GM19023 (cell line): ENCODE results near the gene DOK5.

ENCODE experiments used
- ATAC-seq: cut with Tn5 transposase; IDR thresholded peaks from one replicate; pipeline ENCODE4 v1.9.1; 2021; ENCODE audit warnings: mild to moderate bottlenecking, moderate library complexity; ENCODE audit not compliant: unreplicated experiment

The DOK5 gene

GRCh38 chr20:54606380-54606779 lies 131.0 kb downstream of the DOK5 start:
- peak; percentile 58 for ATAC-seq

- ATAC-seq = no peak
Measured at GRCh38 chr20:54608039-54608745, 132.8 kb downstream of the DOK5 start.

GRCh38 chr20:54608943-54609342 lies 133.6 kb downstream of the DOK5 start:
- no peak for ATAC-seq

GRCh38 chr20:54611708-54612412 lies 136.5 kb downstream of the DOK5 start:
- ATAC-seq = no peak

- ATAC-seq = no peak
Measured at GRCh38 chr20:54618412-54618811, 143.0 kb downstream of the DOK5 start.

- no peak for ATAC-seq
Measured at GRCh38 chr20:54619181-54619580, 143.8 kb downstream of the DOK5 start.

GRCh38 chr20:54619682-54620081 lies 144.3 kb downstream of the DOK5 start:
- no peak for ATAC-seq

- no peak for ATAC-seq
Measured at GRCh38 chr20:54620611-54621010, 145.2 kb downstream of the DOK5 start.

GRCh38 chr20:54622333-54623295 lies 147.2 kb downstream of the DOK5 start:
- ATAC-seq = no peak

GRCh38 chr20:54623991-54624569 lies 148.7 kb downstream of the DOK5 start:
- ATAC-seq = no peak

- no peak for ATAC-seq
Measured at GRCh38 chr20:54624706-54625390, 149.5 kb downstream of the DOK5 start.

GRCh38 chr20:54625497-54625896 lies 150.1 kb downstream of the DOK5 start:
- ATAC-seq = no peak

GRCh38 chr20:54626126-54626525 lies 150.7 kb downstream of the DOK5 start:
- ATAC-seq = no peak

- ATAC-seq = no peak
Measured at GRCh38 chr20:54629632-54630031, 154.2 kb downstream of the DOK5 start.

GRCh38 chr20:54630582-54630981 lies 155.2 kb downstream of the DOK5 start:
- no peak for ATAC-seq

- ATAC-seq = no peak
Measured at GRCh38 chr20:54631059-54631458, 155.7 kb downstream of the DOK5 start.

- ATAC-seq = peak; percentile 98
Measured at GRCh38 chr20:54633374-54634355, 158.3 kb downstream of the DOK5 start.

- ATAC-seq = no peak
Measured at GRCh38 chr20:54636575-54636974, 161.2 kb downstream of the DOK5 start.

GRCh38 chr20:54639941-54640340 lies 164.5 kb downstream of the DOK5 start:
- ATAC-seq = no peak
